WTC11 (cell line): ENCODE results near the gene BANF2.

Source experiments
- ARID4B ChIP-seq: sonication (generic); formaldehyde crosslinking; IDR thresholded peaks from 2 replicates; pipeline ENCODE4 v1.8.0; 2023; ENCODE audit warnings: missing genetic modification reagents, mild to moderate bottlenecking, borderline replicate concordance
- ATF3 ChIP-seq: sonication (generic); formaldehyde crosslinking; conservative IDR thresholded peaks from 2 replicates; pipeline ENCODE4 v1.8.1; 2022; ENCODE audit warnings: mild to moderate bottlenecking, missing genetic modification reagents
- CREM ChIP-seq: sonication (generic); formaldehyde crosslinking; IDR thresholded peaks from 2 replicates; pipeline ENCODE4 v1.8.1; 2022; ENCODE audit warnings: mild to moderate bottlenecking, missing genetic modification reagents, moderate library complexity
- CTCF ChIP-seq: fragments of 200-600 bp; IDR thresholded peaks from 2 replicates; pipeline ENCODE4 v1.8.0; 2022; ENCODE audit warnings: antibody characterized with exemption
- E2F5 ChIP-seq: sonication (generic); formaldehyde crosslinking; IDR thresholded peaks from 2 replicates; pipeline ENCODE4 v1.8.1; 2022; ENCODE audit warnings: mild to moderate bottlenecking, moderate library complexity, missing genetic modification reagents
- GABPB1 ChIP-seq: sonication (generic); formaldehyde crosslinking; IDR thresholded peaks from 2 replicates; pipeline ENCODE4 v1.8.1; 2023; ENCODE audit warnings: mild to moderate bottlenecking, missing genetic modification reagents
- JUN ChIP-seq: sonication (generic); formaldehyde crosslinking; IDR thresholded peaks from 2 replicates; pipeline ENCODE4 v1.8.0; 2023; ENCODE audit warnings: mild to moderate bottlenecking, missing genetic modification reagents
- MAX ChIP-seq: sonication (generic); formaldehyde crosslinking; IDR thresholded peaks from 2 replicates; pipeline ENCODE4 v1.8.0; 2022; ENCODE audit warnings: mild to moderate bottlenecking, missing genetic modification reagents
- NR2C2 ChIP-seq: sonication (generic); formaldehyde crosslinking; IDR thresholded peaks from 2 replicates; pipeline ENCODE4 v1.8.0; 2022; ENCODE audit warnings: mild to moderate bottlenecking, missing genetic modification reagents
- SMAD3 ChIP-seq: sonication (generic); formaldehyde crosslinking; IDR thresholded peaks from 2 replicates; pipeline ENCODE4 v1.8.0; 2022; ENCODE audit warnings: missing genetic modification reagents, mild to moderate bottlenecking, borderline replicate concordance
- SMAD4 ChIP-seq: sonication (generic); formaldehyde crosslinking; IDR thresholded peaks from 2 replicates; pipeline ENCODE4 v1.8.0; 2022; ENCODE audit warnings: mild to moderate bottlenecking, missing genetic modification reagents
- TEAD4 ChIP-seq: sonication (generic); formaldehyde crosslinking; IDR thresholded peaks from 2 replicates; pipeline ENCODE4 v1.8.0; 2022; ENCODE audit warnings: mild to moderate bottlenecking, missing genetic modification reagents
- ZBTB21 ChIP-seq: sonication (generic); formaldehyde crosslinking; IDR thresholded peaks from 2 replicates; pipeline ENCODE4 v1.8.1; 2023; ENCODE audit warnings: mild to moderate bottlenecking, missing genetic modification reagents, borderline replicate concordance
- ZNF317 ChIP-seq: sonication (generic); formaldehyde crosslinking; IDR thresholded peaks from 2 replicates; pipeline ENCODE4 v1.8.1; 2023; ENCODE audit warnings: low read depth, mild to moderate bottlenecking, moderate library complexity, missing genetic modification reagents, borderline replicate concordance

- TF ChIP-seq CTCF (no peak), ARID4B (CRISPR knock-in tag) (no peak), SMAD3 (CRISPR knock-in tag) (no peak), SMAD4 (no peak), E2F5 (CRISPR knock-in tag) (no peak), ZBTB21 (CRISPR knock-in tag) (no peak), ZNF317 (CRISPR knock-in tag) (no peak), TEAD4 (CRISPR knock-in tag) (no peak), JUN (no peak), MAX (no peak), CREM (CRISPR knock-in tag) (no peak), GABPB1 (CRISPR knock-in tag) (peak; percentile 87), NR2C2 (CRISPR knock-in tag) (no peak), ATF3 (CRISPR knock-in tag) (no peak)
Observed at GRCh38 chr20:17684077-17684888, 15.5 kb upstream of the BANF2 start.
